Measurements from ENCODE around the gene CYP26B1.

CYP26B1 gene

GRCh38 chr2:72147303-72147971, at the start of gene CYP26B1:
Gene CYP26B1 (minus strand): TSS chr2:72147862. CDS start chr2:72147834, 28 bp downstream.
- DNase-seq: no peak

GRCh38 chr2:72193723-72194122, 46.1 kb upstream of the CYP26B1 start:
- DNase-seq: no peak

- DNase-seq: no peak
These were observed 43.8 kb upstream of the CYP26B1 start for GRCh38 chr2:72191441-72191840.

GRCh38 chr2:72185206-72185605, 37.5 kb upstream of the CYP26B1 start:
- no peak for DNase-seq

- no peak for DNase-seq
These were observed 35.8 kb upstream of the CYP26B1 start for GRCh38 chr2:72183466-72183865.

- no peak for DNase-seq
These were observed 35.4 kb upstream of the CYP26B1 start for GRCh38 chr2:72183016-72183415.

GRCh38 chr2:72182547-72182946, 34.9 kb upstream of the CYP26B1 start:
- no peak for DNase-seq

- DNase-seq: no peak
These were observed 34.0 kb upstream of the CYP26B1 start for GRCh38 chr2:72181616-72182015.

GRCh38 chr2:72180351-72180750, 32.7 kb upstream of the CYP26B1 start:
- no peak for DNase-seq

GRCh38 chr2:72178551-72178950, 30.9 kb upstream of the CYP26B1 start:
- no peak for DNase-seq

GRCh38 chr2:72176281-72176680, 28.6 kb upstream of the CYP26B1 start:
- DNase-seq: no peak

- no peak for DNase-seq
These were observed 28.0 kb upstream of the CYP26B1 start for GRCh38 chr2:72175636-72176035.

GRCh38 chr2:72173640-72174321, 26.1 kb upstream of the CYP26B1 start:
- no peak for DNase-seq

GRCh38 chr2:72172478-72172877, 24.8 kb upstream of the CYP26B1 start:
- DNase-seq: no peak

- DNase-seq: no peak
These were observed 18.6 kb upstream of the CYP26B1 start for GRCh38 chr2:72166279-72166678.

- no peak for DNase-seq
These were observed 18.1 kb upstream of the CYP26B1 start for GRCh38 chr2:72165792-72166191.

GRCh38 chr2:72162574-72162973, 14.9 kb upstream of the CYP26B1 start:
- no peak for DNase-seq

- DNase-seq: no peak
These were observed 11.7 kb upstream of the CYP26B1 start for GRCh38 chr2:72159211-72159993.

- no peak for DNase-seq
These were observed 10.5 kb upstream of the CYP26B1 start for GRCh38 chr2:72157871-72158771.

- no peak for DNase-seq
These were observed 9.2 kb upstream of the CYP26B1 start for GRCh38 chr2:72156872-72157271.

- no peak for DNase-seq
These were observed 8.1 kb upstream of the CYP26B1 start for GRCh38 chr2:72155737-72156136.

- no peak for DNase-seq
These were observed 7.5 kb upstream of the CYP26B1 start for GRCh38 chr2:72155151-72155550.
